WTC11 (cell line): Measurements from ENCODE around the gene ADAMTSL5. TPM values are rescaled to one million over a fixed set of nuclear protein-coding genes. Genes with fewer than 3 reads are reported as not detected.

Experiments
- ATAC-seq: fragments of 200-7000 bp; cut with Tn5 transposase; 2 replicates; pipeline ENCODE4 v1.10.0; 2021; ENCODE audit warnings: mild to moderate bottlenecking, moderate library complexity
- CTCF ChIA-PET: fragments of 300-600 bp; sonication (Branson Sonifier 250); formaldehyde crosslinking; loops from one replicate; lab custom pipeline; 2021; ENCODE audit warnings: antibody characterized with exemption; lab: Charles Lee
- POLR2A ChIA-PET: fragments of 350-600 bp; sonication (Branson Sonifier 250); formaldehyde crosslinking; loops from one replicate; lab custom pipeline; 2021; ENCODE audit warnings: antibody characterized with exemption; lab: Charles Lee
- DNase-seq: peaks from one replicate; pipeline ENCODE4 v3.0.0; 2021; ENCODE audit warnings: low spot score
- H3K27ac Mint-ChIP-seq: 2 replicates; pipeline ENCODE4 v1.8.0; 2021; ENCODE audit warnings: mixed read lengths
- H3K27me3 Mint-ChIP-seq: 2 replicates; pipeline ENCODE4 v1.8.0; 2021; ENCODE audit warnings: low read depth, mild to moderate bottlenecking, moderate library complexity, mixed read lengths
- H3K36me3 Mint-ChIP-seq: 2 replicates; pipeline ENCODE4 v1.8.0; 2021; ENCODE audit warnings: mixed read lengths
- H3K4me1 Mint-ChIP-seq: 2 replicates; pipeline ENCODE4 v1.8.0; 2022; ENCODE audit warnings: mixed read lengths
- H3K4me3 Mint-ChIP-seq: 2 replicates; pipeline ENCODE4 v1.8.0; 2021; ENCODE audit warnings: mild to moderate bottlenecking, moderate library complexity, mixed read lengths
- H3K9me3 Mint-ChIP-seq: 2 replicates; pipeline ENCODE4 v1.8.0; 2021; ENCODE audit warnings: mixed read lengths
- ATF2 ChIP-seq: sonication (generic); formaldehyde crosslinking; IDR thresholded peaks from 2 replicates; pipeline ENCODE4 v1.8.1; 2022; ENCODE audit warnings: low read depth, missing genetic modification reagents, borderline replicate concordance
- FOXK1 ChIP-seq: sonication (generic); formaldehyde crosslinking; IDR thresholded peaks from 2 replicates; pipeline ENCODE4 v1.8.0; 2022; ENCODE audit warnings: mild to moderate bottlenecking, moderate library complexity, missing genetic modification reagents
- IRF2 ChIP-seq: sonication (generic); formaldehyde crosslinking; IDR thresholded peaks from 2 replicates; pipeline ENCODE4 v1.8.0; 2022; ENCODE audit warnings: low read depth, missing genetic modification reagents, borderline replicate concordance
- JAZF1 ChIP-seq: fragments of 250-450 bp; sonication (Bioruptor Pico); IDR thresholded peaks from 2 replicates; pipeline ENCODE4 v1.9.0; 2021; ENCODE audit warnings: moderate library complexity, mild to moderate bottlenecking, inconsistent platforms
- KAT7 ChIP-seq: sonication (generic); formaldehyde crosslinking; IDR thresholded peaks from 2 replicates; pipeline ENCODE4 v1.8.1; 2023; ENCODE audit warnings: missing genetic modification reagents, mild to moderate bottlenecking, borderline replicate concordance
- OVOL2 ChIP-seq: fragments of 250-450 bp; sonication (Bioruptor Pico); IDR thresholded peaks from 2 replicates; pipeline ENCODE4 v1.9.0; 2021; ENCODE audit warnings: mild to moderate bottlenecking, borderline replicate concordance
- PREB ChIP-seq: sonication (generic); formaldehyde crosslinking; IDR thresholded peaks from 2 replicates; pipeline ENCODE4 v1.8.1; 2022; ENCODE audit warnings: mild to moderate bottlenecking, missing genetic modification reagents, moderate library complexity, borderline replicate concordance
- RELA ChIP-seq: sonication (generic); formaldehyde crosslinking; IDR thresholded peaks from 2 replicates; pipeline ENCODE4 v1.8.1; 2022; ENCODE audit warnings: missing genetic modification reagents, mild to moderate bottlenecking, borderline replicate concordance
- TEAD4 ChIP-seq: sonication (generic); formaldehyde crosslinking; IDR thresholded peaks from 2 replicates; pipeline ENCODE4 v1.8.0; 2022; ENCODE audit warnings: mild to moderate bottlenecking, missing genetic modification reagents
- TP53 ChIP-seq: sonication (generic); formaldehyde crosslinking; IDR thresholded peaks from 2 replicates; pipeline ENCODE4 v1.8.1; 2023; ENCODE audit warnings: mild to moderate bottlenecking, missing genetic modification reagents
- USF2 ChIP-seq: sonication (generic); formaldehyde crosslinking; IDR thresholded peaks from 2 replicates; pipeline ENCODE4 v1.8.1; 2023; ENCODE audit warnings: mild to moderate bottlenecking, missing genetic modification reagents, moderate library complexity
- ZNF396 ChIP-seq: fragments of 250-450 bp; sonication (Bioruptor Pico); IDR thresholded peaks from 2 replicates; pipeline ENCODE4 v1.8.0; 2021; ENCODE audit warnings: mild to moderate bottlenecking, moderate library complexity, borderline replicate concordance
- ZNF671 ChIP-seq: fragments of 250-450 bp; sonication (Bioruptor Pico); IDR thresholded peaks from 2 replicates; pipeline ENCODE4 v1.8.0; 2021; ENCODE audit warnings: mild to moderate bottlenecking
- total RNA-seq: library from RNA; stranded (reverse); gene quantifications from 3 replicates; pipeline ENCODE4 v1.2.3, GENCODE V29; 2021
- TF ChIP-seq, protein P1 (sequence below): fragments of 250-450 bp; sonication (Bioruptor Pico); IDR thresholded peaks from 2 replicates; pipeline ENCODE4 v1.9.0; 2021; ENCODE audit warnings: mild to moderate bottlenecking, borderline replicate concordance

The ADAMTSL5 gene
- total RNA-seq, 1 experiment from 2014 or later: 1.5 TPM

GRCh38 chr19:1468821-1469254 is 44.0 kb downstream of the ADAMTSL5 start:
- peaks cover 74% of the 10 kb centered on the region for H3K27me3 Mint-ChIP-seq

DNA sequence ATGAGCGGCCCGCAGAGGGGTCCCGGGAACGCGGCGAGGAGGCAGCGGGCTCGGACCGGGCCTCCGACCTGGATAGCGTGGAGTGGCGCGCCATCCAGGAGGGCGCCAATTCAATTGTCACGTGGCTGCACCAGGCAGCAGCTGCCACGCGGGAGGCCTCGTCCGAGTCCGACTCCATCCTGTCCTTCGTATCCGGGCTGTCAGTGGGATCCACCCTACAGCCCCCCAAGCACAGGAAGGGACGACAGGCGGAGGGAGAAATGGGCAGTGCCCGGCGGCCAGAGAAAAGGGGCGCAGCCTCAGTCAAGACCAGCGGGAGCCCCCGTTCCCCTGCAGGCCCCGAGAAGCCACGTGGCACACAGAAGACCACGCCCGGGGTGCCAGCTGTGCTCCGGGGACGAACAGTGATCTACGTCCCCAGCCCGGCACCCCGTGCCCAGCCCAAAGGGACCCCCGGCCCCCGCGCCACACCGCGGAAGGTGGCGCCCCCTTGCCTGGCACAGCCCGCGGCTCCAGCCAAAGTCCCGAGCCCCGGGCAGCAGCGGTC is 44.5 kb downstream of the ADAMTSL5 start:
- POLR2A ChIA-PET: no interaction called here
- no peak for TF ChIP-seq ATF2 (CRISPR knock-in tag)
- TF ChIP-seq KAT7 (CRISPR knock-in tag): no peak
- TF ChIP-seq IRF2 (CRISPR knock-in tag): 0 out of 2 replicates have a peak, but pooled peaks have one; percentile 18
- no peak for TF ChIP-seq TEAD4 (CRISPR knock-in tag)
- 0 out of 2 replicates have a peak, but pooled peaks have one; percentile 39 for TF ChIP-seq USF2 (CRISPR knock-in tag)
- TF ChIP-seq JAZF1: no peak
- no peak for TF ChIP-seq PREB (CRISPR knock-in tag)
- TF ChIP-seq OVOL2 (CRISPR knock-in tag): no peak
- no peak for TF ChIP-seq ZNF396
- TF ChIP-seq RELA (CRISPR knock-in tag): 0 out of 2 replicates have a peak, but pooled peaks have one; percentile 22
- TF ChIP-seq FOXK1 (CRISPR knock-in tag): no peak
- no peaks in the 10 kb centered on the region for H3K9me3 Mint-ChIP-seq
- ATAC-seq: no peak
- peaks cover 5% of the 10 kb centered on the region; the same call in 1 of the 2 replicates for H3K4me1 Mint-ChIP-seq
- H3K27ac Mint-ChIP-seq: no peak overlapping the region
- no peaks in the 10 kb centered on the region for H3K36me3 Mint-ChIP-seq
- peaks cover 79% of the 10 kb centered on the region for H3K27me3 Mint-ChIP-seq
- CTCF ChIA-PET: interaction anchor here (0.6 to 5.0 kb wide), 6 partner anchors 12 to 78 kb away, joined by 3 to 76 read pairs (median 5); partner anchors contain the start of genes APC2 and REEP6
- H3K4me3 Mint-ChIP-seq: no peak overlapping the region
- no peak for DNase-seq

More at GRCh38 chr19:1468821-1469254, 44.0 kb downstream of the ADAMTSL5 start:
- ATAC-seq: peak; percentile 2; the same call in 1 of the 2 replicates
- no peaks in the 10 kb centered on the region for H3K36me3 Mint-ChIP-seq
- no peaks in the 10 kb centered on the region for H3K9me3 Mint-ChIP-seq
- ChIA-PET POLR2A (no interaction called here), CTCF (interaction anchor here (1.2 to 5.0 kb wide), 4 partner anchors 13 to 78 kb away, joined by 3 to 76 read pairs (median 30); partner anchors contain the start of gene APC2)
- H3K4me1 Mint-ChIP-seq: peaks cover 5% of the 10 kb centered on the region; the same call in 1 of the 2 replicates
- H3K27ac Mint-ChIP-seq: no peak overlapping the region
- TF ChIP-seq ZNF671 (CRISPR knock-in tag) (no peak), TP53 (CRISPR knock-in tag) (no peak), IRF2 (CRISPR knock-in tag) (0 out of 2 replicates have a peak, but pooled peaks have one; percentile 9)
- TF ChIP-seq, protein P1, sequence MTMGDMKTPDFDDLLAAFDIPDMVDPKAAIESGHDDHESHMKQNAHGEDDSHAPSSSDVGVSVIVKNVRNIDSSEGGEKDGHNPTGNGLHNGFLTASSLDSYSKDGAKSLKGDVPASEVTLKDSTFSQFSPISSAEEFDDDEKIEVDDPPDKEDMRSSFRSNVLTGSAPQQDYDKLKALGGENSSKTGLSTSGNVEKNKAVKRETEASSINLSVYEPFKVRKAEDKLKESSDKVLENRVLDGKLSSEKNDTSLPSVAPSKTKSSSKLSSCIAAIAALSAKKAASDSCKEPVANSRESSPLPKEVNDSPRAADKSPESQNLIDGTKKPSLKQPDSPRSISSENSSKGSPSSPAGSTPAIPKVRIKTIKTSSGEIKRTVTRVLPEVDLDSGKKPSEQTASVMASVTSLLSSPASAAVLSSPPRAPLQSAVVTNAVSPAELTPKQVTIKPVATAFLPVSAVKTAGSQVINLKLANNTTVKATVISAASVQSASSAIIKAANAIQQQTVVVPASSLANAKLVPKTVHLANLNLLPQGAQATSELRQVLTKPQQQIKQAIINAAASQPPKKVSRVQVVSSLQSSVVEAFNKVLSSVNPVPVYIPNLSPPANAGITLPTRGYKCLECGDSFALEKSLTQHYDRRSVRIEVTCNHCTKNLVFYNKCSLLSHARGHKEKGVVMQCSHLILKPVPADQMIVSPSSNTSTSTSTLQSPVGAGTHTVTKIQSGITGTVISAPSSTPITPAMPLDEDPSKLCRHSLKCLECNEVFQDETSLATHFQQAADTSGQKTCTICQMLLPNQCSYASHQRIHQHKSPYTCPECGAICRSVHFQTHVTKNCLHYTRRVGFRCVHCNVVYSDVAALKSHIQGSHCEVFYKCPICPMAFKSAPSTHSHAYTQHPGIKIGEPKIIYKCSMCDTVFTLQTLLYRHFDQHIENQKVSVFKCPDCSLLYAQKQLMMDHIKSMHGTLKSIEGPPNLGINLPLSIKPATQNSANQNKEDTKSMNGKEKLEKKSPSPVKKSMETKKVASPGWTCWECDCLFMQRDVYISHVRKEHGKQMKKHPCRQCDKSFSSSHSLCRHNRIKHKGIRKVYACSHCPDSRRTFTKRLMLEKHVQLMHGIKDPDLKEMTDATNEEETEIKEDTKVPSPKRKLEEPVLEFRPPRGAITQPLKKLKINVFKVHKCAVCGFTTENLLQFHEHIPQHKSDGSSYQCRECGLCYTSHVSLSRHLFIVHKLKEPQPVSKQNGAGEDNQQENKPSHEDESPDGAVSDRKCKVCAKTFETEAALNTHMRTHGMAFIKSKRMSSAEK: no peak
- peak; percentile 69 for DNase-seq
- peak overlapping the region; percentile 12; the same call in 1 of the 2 replicates for H3K4me3 Mint-ChIP-seq
